HEK293T (cell line): Measurements from ENCODE around the gene APOL4.

Experiments
- ARNT ChIP-seq: fragments of 450-650 bp; IDR thresholded peaks from 2 replicates; pipeline ENCODE4 v1.6.1; 2017; ENCODE audit warnings: mild to moderate bottlenecking
- BHLHE40 ChIP-seq: fragments of 450-650 bp; IDR thresholded peaks from 2 replicates; pipeline ENCODE4 v1.6.1; 2016; ENCODE audit warnings: mild to moderate bottlenecking, moderate library complexity, borderline replicate concordance
- ELF4 ChIP-seq: fragments of 450-650 bp; IDR thresholded peaks from 2 replicates; pipeline ENCODE4 v1.6.1; 2017; ENCODE audit warnings: antibody characterized with exemption
- HDGF ChIP-seq: fragments of 450-650 bp; IDR thresholded peaks from 2 replicates; pipeline ENCODE4 v1.6.1; 2017; ENCODE audit warnings: antibody characterized with exemption, borderline replicate concordance
- L3MBTL2 ChIP-seq: fragments of 450-650 bp; conservative IDR thresholded peaks from 2 replicates; pipeline ENCODE4 v1.6.1; 2016; ENCODE audit warnings: mild to moderate bottlenecking

- TF ChIP-seq ARNT = no peak
- TF ChIP-seq L3MBTL2 = no peak
- TF ChIP-seq ELF4 = no peak
- TF ChIP-seq BHLHE40 = no peak
- no peak for TF ChIP-seq HDGF
Measured at GRCh38 chr22:36237462-36238372, 36.1 kb upstream of the APOL4 start.
